SK-N-MC (cell line): Measurements from ENCODE around the gene HOXB4.

Experiments used
- EZH2 ChIP-seq: fragments of 200-600 bp; sonication (generic); IDR thresholded peaks from one replicate; pipeline ENCODE4 v1.6.1; 2017; ENCODE audit warnings: antibody characterized with exemption
- FOXP2 ChIP-seq: optimal IDR thresholded peaks from 2 replicates; pipeline ENCODE3; 2011; ENCODE audit warnings: mild to moderate bottlenecking, moderate library complexity; ENCODE audit not compliant: insufficient read depth; ENCODE audit errors: extremely low read length, control extremely low read depth
- POLR2AphosphoS5 ChIP-seq: IDR thresholded peaks from 2 replicates; pipeline ENCODE4 v1.6.1; 2012; ENCODE audit warnings: mild to moderate bottlenecking, low read depth, low read length, borderline replicate concordance

GRCh38 chr17:48594538-48595277 lies 16.6 kb upstream of the HOXB4 start:
- TF ChIP-seq POLR2AphosphoS5 = no peak
- TF ChIP-seq EZH2 = no peak
- no peak for TF ChIP-seq FOXP2
